ENCODE data around the gene PRCD. TPM values are rescaled to one million over a fixed set of nuclear protein-coding genes. Genes with fewer than 3 reads are reported as not detected.

The PRCD gene
- total and polyA plus RNA-seq, 2 donors from 2014 or later, result 2.2 TPM; not detected in 1

GRCh38 chr17:76492123-76492988 lies 47.5 kb upstream of the PRCD start:
- no peak for FAIRE-seq
- DNase-seq, result peak; percentile 42 to 84 (median 59)
- Histone ChIP-seq H3K9ac (ENCODE audit: low read length in 3 of 3) (peak overlapping the region in 2 of 3 donors; percentile 10 to 34), H3K9me3 (ENCODE audit: control insufficient read depth in 2 of 3, insufficient read depth in 1 of 3, low read length in 3 of 3) (no peaks in the 10 kb centered on the region), H3K4me3 (ENCODE audit: low read length in 3 of 3) (peak overlapping the region in 1 of 3 donors; percentile 25), H3K27ac (ENCODE audit: low read depth in 2 of 2, low read length in 2 of 2) (peak overlapping the region; percentile 51 to 56), H3K4me1 (ENCODE audit: control insufficient read depth in 2 of 3, insufficient read depth in 2 of 3, low read depth in 1 of 3, low read length in 3 of 3) (peaks cover 0 to 17% (median 4%) of the 10 kb centered on the region in 3 donors), H3K27me3 (ENCODE audit: control insufficient read depth, insufficient read depth, low read length) (no peaks in the 10 kb centered on the region), H3K36me3 (ENCODE audit: control insufficient read depth in 2 of 3, insufficient read depth in 3 of 3, low read length in 3 of 3) (no peaks in the 10 kb centered on the region)
- intact Hi-C loops (cut with DNase I), result no loop called here
- no peak for TF ChIP-seq CTCF (IDR thresholded peaks at IDR 0.05; ENCODE audit: borderline replicate concordance, extremely low read depth, insufficient read depth)

GRCh38 chr17:76492989-76493501 lies 46.8 kb upstream of the PRCD start:
- FAIRE-seq (no peak), DNase-seq (peak in 1 of 5 donors; percentile 91)
- no peak for TF ChIP-seq CTCF (IDR thresholded peaks at IDR 0.05; ENCODE audit: borderline replicate concordance, extremely low read depth, insufficient read depth)
- H3K27me3 ChIP-seq (ENCODE audit: control insufficient read depth, insufficient read depth, low read length), result no peaks in the 10 kb centered on the region
- no peaks in the 10 kb centered on the region for H3K9me3 ChIP-seq (ENCODE audit: control insufficient read depth in 2 of 3, insufficient read depth in 1 of 3, low read length in 3 of 3)
- H3K36me3 ChIP-seq (ENCODE audit: control insufficient read depth in 2 of 3, insufficient read depth in 3 of 3, low read length in 3 of 3), result no peaks in the 10 kb centered on the region
- intact Hi-C loops (cut with DNase I), result no loop called here
- H3K4me3 ChIP-seq (ENCODE audit: low read length in 3 of 3), result peak overlapping the region in 1 of 3 donors; percentile 25
- H3K27ac ChIP-seq (ENCODE audit: low read depth in 2 of 2, low read length in 2 of 2), result peak overlapping the region; percentile 51 to 75
- peaks cover 0 to 24% (median 8%) of the 10 kb centered on the region in 3 donors for H3K4me1 ChIP-seq (ENCODE audit: control insufficient read depth in 2 of 3, insufficient read depth in 2 of 3, low read depth in 1 of 3, low read length in 3 of 3)
- peak overlapping the region in 2 of 3 donors; percentile 10 to 34 for H3K9ac ChIP-seq (ENCODE audit: low read length in 3 of 3)

GRCh38 chr17:76493505-76494167 lies 46.2 kb upstream of the PRCD start:
- peak overlapping the region in 1 of 3 donors; percentile 25 for H3K4me3 ChIP-seq (ENCODE audit: low read length in 3 of 3)
- H3K27me3 ChIP-seq (ENCODE audit: control insufficient read depth, insufficient read depth, low read length), result no peaks in the 10 kb centered on the region
- no peaks in the 10 kb centered on the region for H3K9me3 ChIP-seq (ENCODE audit: control insufficient read depth in 2 of 3, insufficient read depth in 1 of 3, low read length in 3 of 3)
- no peaks in the 10 kb centered on the region for H3K36me3 ChIP-seq (ENCODE audit: control insufficient read depth in 2 of 3, insufficient read depth in 3 of 3, low read length in 3 of 3)
- FAIRE-seq, result no peak
- intact Hi-C loops (cut with DNase I), result no loop called here
- H3K4me1 ChIP-seq (ENCODE audit: control insufficient read depth in 2 of 3, insufficient read depth in 2 of 3, low read depth in 1 of 3, low read length in 3 of 3), result peaks cover 0 to 29% (median 14%) of the 10 kb centered on the region in 3 donors
- no peak for DNase-seq
- H3K9ac ChIP-seq (ENCODE audit: low read length in 3 of 3), result no peak overlapping the region
- TF ChIP-seq CTCF (IDR thresholded peaks at IDR 0.05; ENCODE audit: borderline replicate concordance, extremely low read depth, insufficient read depth), result no peak
- peak overlapping the region in 1 of 2 donors; percentile 75 for H3K27ac ChIP-seq (ENCODE audit: low read depth in 2 of 2, low read length in 2 of 2)
